SK-N-SH (cell line): ENCODE data around the gene PARD3. TPM values are rescaled to one million over a fixed set of nuclear protein-coding genes. Genes with fewer than 3 reads are reported as not detected.

Source experiments
- CTCF ChIA-PET: fragments of 300-600, 350-600 bp; formaldehyde crosslinking; extraction: SDS; loops from one replicate; lab custom pipeline; 2021; lab: Yijun Ruan, JAX
- POLR2A ChIA-PET: fragments of 350-600 bp; sonication (Branson Sonifier 250); formaldehyde crosslinking; extraction: SDS; loops from one replicate; lab custom pipeline; 2020; ENCODE audit warnings: antibody characterized with exemption, inconsistent platforms; lab: Yijun Ruan, JAX
- DNase-seq: peaks from one replicate; pipeline ENCODE4 v3.0.0; 2012
- H2AFZ ChIP-seq: fragments of 200-600 bp; sonication (generic); 2 replicates; pipeline ENCODE4 v1.8.1; 2016; ENCODE audit warnings: antibody characterized with exemption, mild to moderate bottlenecking, low read depth
- H3F3A ChIP-seq: fragments of 200-600 bp; sonication (generic); replicated peaks from 2 replicates; pipeline ENCODE3; 2016; ENCODE audit warnings: antibody characterized with exemption, mild to moderate bottlenecking; ENCODE audit not compliant: insufficient read depth
- H3K27ac ChIP-seq, 2 experiments: fragments of 200-500 bp in 1 of 2; fragments of 200-600 bp in 1 of 2; sonication (Bioruptor generic) in 1 of 2; sonication (generic), shearing (Covaris generic) in 1 of 2; 2 replicates each; pipeline versions ENCODE4 v1.5.1 to v1.6.1; 2014 to 2016; ENCODE audit warnings: low read depth in 2 of 2, inconsistent platforms in 1 of 2, low read length in 1 of 2, mild to moderate bottlenecking in 1 of 2, mixed read lengths in 1 of 2
- H3K27me3 ChIP-seq: fragments of 200-600 bp; sonication (generic), shearing (Covaris generic); 2 replicates; pipeline ENCODE4 v1.6.1; 2016; ENCODE audit warnings: mixed run types; ENCODE audit not compliant: insufficient read depth
- H3K36me3 ChIP-seq, 2 experiments: fragments of 200-500 bp in 1 of 2; fragments of 200-600 bp in 1 of 2; sonication (Bioruptor generic) in 1 of 2; sonication (generic) in 1 of 2; replicated peaks in 1 of 2; 2 replicates each; pipeline versions ENCODE3 to v1.5.1; 2014 to 2016; ENCODE audit warnings: low read length in 1 of 2, mild to moderate bottlenecking in 1 of 2; ENCODE audit not compliant: insufficient read depth in 2 of 2, control insufficient read depth in 1 of 2
- H3K4me1 ChIP-seq, 2 experiments: fragments of 200-500 bp in 1 of 2; fragments of 200-600 bp in 1 of 2; sonication (Bioruptor generic) in 1 of 2; sonication (generic), shearing (Covaris generic) in 1 of 2; 2 replicates each; pipeline versions ENCODE4 v1.5.1 to v1.6.1; 2014 to 2016; ENCODE audit warnings: low read depth in 1 of 2, low read length in 1 of 2, mixed run types in 1 of 2; ENCODE audit not compliant: insufficient read depth in 2 of 2, control insufficient read depth in 1 of 2
- H3K4me2 ChIP-seq: fragments of 200-600 bp; sonication (generic), shearing (Covaris generic); 2 replicates; pipeline ENCODE4 v1.6.1; 2017; ENCODE audit warnings: mixed run types
- H3K4me3 ChIP-seq, 2 experiments: fragments of 200-500 bp in 1 of 2; fragments of 200-600 bp in 1 of 2; sonication (Bioruptor generic) in 1 of 2; sonication (generic), shearing (Covaris generic) in 1 of 2; 2 replicates each; pipeline versions ENCODE4 v1.5.1 to v1.8.1; 2014 to 2016; ENCODE audit warnings: low read depth in 2 of 2, inconsistent platforms in 1 of 2, low read length in 1 of 2, mild to moderate bottlenecking in 1 of 2, mixed read lengths in 1 of 2, moderate library complexity in 1 of 2
- H3K79me2 ChIP-seq: fragments of 200-600 bp; sonication (generic); 2 replicates; pipeline ENCODE4 v1.8.1; 2017; ENCODE audit warnings: mild to moderate bottlenecking; ENCODE audit not compliant: insufficient read depth
- H3K9ac ChIP-seq: fragments of 200-600 bp; sonication (generic); 2 replicates; pipeline ENCODE4 v1.6.1; 2017; ENCODE audit warnings: mixed run types
- H3K9me2 ChIP-seq: fragments of 200-600 bp; sonication (generic); 2 replicates; pipeline ENCODE4 v1.6.1; 2017; ENCODE audit warnings: mixed run types
- H3K9me3 ChIP-seq: fragments of 200-600 bp; sonication (generic); 2 replicates; pipeline ENCODE4 v1.6.1; 2017; ENCODE audit warnings: mixed run types, mild to moderate bottlenecking, moderate library complexity
- H4K20me1 ChIP-seq: fragments of 200-600 bp; sonication (generic); 2 replicates; pipeline ENCODE4 v1.6.1; 2017; ENCODE audit warnings: mild to moderate bottlenecking, mixed run types; ENCODE audit not compliant: insufficient read depth
- CHD2 ChIP-seq: fragments of 150-350 bp; IDR thresholded peaks from 2 replicates; pipeline ENCODE4 v1.6.1; 2018; ENCODE audit warnings: low read length; ENCODE audit not compliant: partially characterized antibody
- EP300 ChIP-seq, 2 experiments: IDR thresholded peaks; 2 replicates each; pipeline versions ENCODE4 v1.4.0 to v1.6.1; 2012; ENCODE audit warnings: borderline replicate concordance in 1 of 2, low read depth in 1 of 2, low read length in 1 of 2
- FOSL2 ChIP-seq: IDR thresholded peaks from 2 replicates; pipeline ENCODE4 v1.4.0; 2012; ENCODE audit warnings: low read depth, mild to moderate bottlenecking, moderate library complexity, borderline replicate concordance
- FOXM1 ChIP-seq: IDR thresholded peaks from 2 replicates; pipeline ENCODE4 v1.4.0; 2012; ENCODE audit warnings: low read depth, mild to moderate bottlenecking
- GATA2 ChIP-seq: sonication (generic); formaldehyde crosslinking; IDR thresholded peaks from 2 replicates; pipeline ENCODE4 v1.5.0; 2020; ENCODE audit warnings: mild to moderate bottlenecking, missing genetic modification reagents
- IRF3 ChIP-seq: fragments of 150-350 bp; IDR thresholded peaks from 2 replicates; pipeline ENCODE4 v1.6.1; 2016; ENCODE audit warnings: mild to moderate bottlenecking, low read depth, low read length
- MEF2A ChIP-seq: IDR thresholded peaks from 2 replicates; pipeline ENCODE4 v1.4.0; 2012; ENCODE audit warnings: low read depth, borderline replicate concordance
- NFIC ChIP-seq: IDR thresholded peaks from 2 replicates; pipeline ENCODE4 v1.4.0; 2012; ENCODE audit warnings: borderline replicate concordance
- NRF1 ChIP-seq: IDR thresholded peaks from 2 replicates; pipeline ENCODE4 v1.6.1; 2012; ENCODE audit warnings: low read depth, mild to moderate bottlenecking, low read length
- RAD21 ChIP-seq: IDR thresholded peaks from 2 replicates; pipeline ENCODE4 v1.6.1; 2012; ENCODE audit warnings: mild to moderate bottlenecking, low read length
- RCOR1 ChIP-seq: fragments of 150-350 bp; IDR thresholded peaks from 2 replicates; pipeline ENCODE4 v1.6.1; 2017; ENCODE audit warnings: antibody characterized with exemption, low read length
- RFX5 ChIP-seq: IDR thresholded peaks from 2 replicates; pipeline ENCODE4 v1.6.1; 2012; ENCODE audit warnings: mild to moderate bottlenecking, improper control_type of control experiment, low read length
- SMC3 ChIP-seq: IDR thresholded peaks from 2 replicates; pipeline ENCODE4 v1.6.1; 2012; ENCODE audit warnings: low read depth, low read length, improper control_type of control experiment
- TCF12 ChIP-seq: IDR thresholded peaks from 2 replicates; pipeline ENCODE4 v1.4.0; 2012
- USF2 ChIP-seq: fragments of 150-350 bp; IDR thresholded peaks from 2 replicates; pipeline ENCODE4 v1.6.1; 2017; ENCODE audit warnings: antibody characterized with exemption, low read length, low read depth, borderline replicate concordance
- ZBTB33 ChIP-seq: IDR thresholded peaks from 2 replicates; pipeline ENCODE4 v1.4.0; 2012; ENCODE audit warnings: low read depth, borderline replicate concordance
- WGBS: methylation state at CpG from one replicate; pipeline ENCODE4 v1.1.6; 2017; ENCODE audit warnings: low lambda C conversion rate; 5-methylcytosine and 5-hydroxymethylcytosine counted together
- polyA plus RNA-seq, 3 experiments: library from polyadenylated mRNA; depleted of rRNA; stranded (reverse); fragments of >200 nt; gene quantifications; 2 replicates each; pipeline ENCODE4 v1.2.3, GENCODE V29; 2012
- TF ChIP-seq, protein P1 (sequence below): fragments of 200-600 bp; sonication (generic); IDR thresholded peaks from 2 replicates; pipeline ENCODE4 v1.6.1; 2017; ENCODE audit warnings: antibody characterized with exemption, mild to moderate bottlenecking, moderate library complexity

PARD3 gene
- polyA plus RNA-seq, 1 of the 3 experiments (the other 2 are of a cell fraction) = 29.4 TPM

- Histone ChIP-seq H3K36me3 (no peaks in the 10 kb centered on the region), H4K20me1 (peaks cover 25% of the 10 kb centered on the region; the same call in 1 of the 2 replicates), H3K4me1 (peaks cover 10 to 43% of the 10 kb centered on the region in 2 experiments; a peak in 2 of 4 replicates), H2AFZ (no peak overlapping the region), H3K9me3 (no peaks in the 10 kb centered on the region), H3K79me2 (peaks cover 78% of the 10 kb centered on the region), H3K27ac (peak overlapping the region; percentile 66 to 90; a peak in 3 of 4 replicates), H3K9me2 (no peaks in the 10 kb centered on the region), H3K27me3 (no peaks in the 10 kb centered on the region), H3K4me2 (0 out of 2 replicates have a peak overlapping the region, but pooled peaks have one; percentile 51), H3K4me3 (no peak overlapping the region), H3F3A (peaks cover 5% of the 10 kb centered on the region), H3K9ac (no peak overlapping the region)
- peak; percentile 54 for DNase-seq
- ChIA-PET POLR2A (interaction anchor here (0.8 to 1.2 kb wide), 2 partner anchors 8 to 22 kb away, joined by 3 read pairs; no protein-coding TSS in a partner anchor), CTCF (interaction anchor here (0.8 to 1.2 kb wide), 4 partner anchors 13 to 76 kb away, joined by 3 read pairs; no protein-coding TSS in a partner anchor)
- TF ChIP-seq, protein P1, sequence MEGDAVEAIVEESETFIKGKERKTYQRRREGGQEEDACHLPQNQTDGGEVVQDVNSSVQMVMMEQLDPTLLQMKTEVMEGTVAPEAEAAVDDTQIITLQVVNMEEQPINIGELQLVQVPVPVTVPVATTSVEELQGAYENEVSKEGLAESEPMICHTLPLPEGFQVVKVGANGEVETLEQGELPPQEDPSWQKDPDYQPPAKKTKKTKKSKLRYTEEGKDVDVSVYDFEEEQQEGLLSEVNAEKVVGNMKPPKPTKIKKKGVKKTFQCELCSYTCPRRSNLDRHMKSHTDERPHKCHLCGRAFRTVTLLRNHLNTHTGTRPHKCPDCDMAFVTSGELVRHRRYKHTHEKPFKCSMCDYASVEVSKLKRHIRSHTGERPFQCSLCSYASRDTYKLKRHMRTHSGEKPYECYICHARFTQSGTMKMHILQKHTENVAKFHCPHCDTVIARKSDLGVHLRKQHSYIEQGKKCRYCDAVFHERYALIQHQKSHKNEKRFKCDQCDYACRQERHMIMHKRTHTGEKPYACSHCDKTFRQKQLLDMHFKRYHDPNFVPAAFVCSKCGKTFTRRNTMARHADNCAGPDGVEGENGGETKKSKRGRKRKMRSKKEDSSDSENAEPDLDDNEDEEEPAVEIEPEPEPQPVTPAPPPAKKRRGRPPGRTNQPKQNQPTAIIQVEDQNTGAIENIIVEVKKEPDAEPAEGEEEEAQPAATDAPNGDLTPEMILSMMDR = no peak
- TF ChIP-seq SMC3 = no peak
- peak; percentile 7; the same call in 1 of the 2 replicates for TF ChIP-seq TCF12
- TF ChIP-seq GATA2 (CRISPR knock-in tag) = peak; percentile 78
- no peak for TF ChIP-seq IRF3
- TF ChIP-seq CHD2 = peak; percentile 38
- peak; percentile 88 for TF ChIP-seq RCOR1
- peak in 1 of 2 experiments; percentile 70; a peak in 2 of 4 replicates for TF ChIP-seq EP300 (IDR thresholded peaks at IDR 0.05; ENCODE audit: borderline replicate concordance in 1 of 2, low read depth in 1 of 2, low read length in 1 of 2)
- 75% methylated on average over 3 of the region's 3 CpGs for WGBS
These were observed 70.5 kb downstream of the PARD3 start for GRCh38 chr10:34744590-34744989.

GRCh38 chr10:34743814-34744213 is 71.3 kb downstream of the PARD3 start:
- H3K4me2 ChIP-seq = peak overlapping the region; percentile 51; the same call in 1 of the 2 replicates
- no peaks in the 10 kb centered on the region for H3K9me2 ChIP-seq
- peak overlapping the region; percentile 66 to 90 for H3K27ac ChIP-seq
- peak overlapping the region in 1 of 2 experiments; percentile 19; a peak in 1 of 4 replicates for H3K4me3 ChIP-seq
- DNase-seq = peak; percentile 69
- peaks cover 5% of the 10 kb centered on the region for H3F3A ChIP-seq
- 43% methylated on average over 5 of the region's 7 CpGs for WGBS
- peaks cover 23% of the 10 kb centered on the region; the same call in 1 of the 2 replicates for H4K20me1 ChIP-seq
- no peaks in the 10 kb centered on the region for H3K27me3 ChIP-seq
- no peaks in the 10 kb centered on the region for H3K9me3 ChIP-seq
- ChIA-PET CTCF (interaction anchor here (0.8 kb wide), 2 partner anchors 12 to 19 kb away, joined by 3 read pairs; no protein-coding TSS in a partner anchor), POLR2A (interaction anchor here (1.2 kb wide), 1 partner anchor 22 kb away, joined by 3 read pairs; no protein-coding TSS in a partner anchor)
- H3K9ac ChIP-seq = no peak overlapping the region
- peaks cover 79% of the 10 kb centered on the region for H3K79me2 ChIP-seq
- H3K36me3 ChIP-seq = no peaks in the 10 kb centered on the region
- H3K4me1 ChIP-seq = peaks cover 10 to 45% of the 10 kb centered on the region in 2 experiments; a peak in 2 of 4 replicates
- H2AFZ ChIP-seq = no peak overlapping the region
- no peak for TF ChIP-seq MEF2A
- TF ChIP-seq FOSL2 = peak; percentile 41; the same call in 1 of the 2 replicates
- TF ChIP-seq, protein P1 = no peak
- no peak for TF ChIP-seq NRF1
- peak; percentile 79 for TF ChIP-seq NFIC
- TF ChIP-seq TCF12 = peak; percentile 89
- TF ChIP-seq EP300 (IDR thresholded peaks at IDR 0.05; ENCODE audit: borderline replicate concordance in 1 of 2, low read depth in 1 of 2, low read length in 1 of 2) = peak in 1 of 2 experiments; percentile 14; a peak in 1 of 4 replicates
- TF ChIP-seq ZBTB33 = no peak
- TF ChIP-seq RFX5 = no peak
- peak; percentile 45; the same call in 1 of the 2 replicates for TF ChIP-seq GATA2 (CRISPR knock-in tag)
- peak; percentile 18; the same call in 1 of the 2 replicates for TF ChIP-seq RAD21
- TF ChIP-seq FOXM1 = no peak
- TF ChIP-seq SMC3 = no peak
- TF ChIP-seq USF2 = no peak
